Suprapubic skin (tissue), 4 donors: ENCODE measurements around the gene ATXN1. TPM values are rescaled to one million over a fixed set of nuclear protein-coding genes. Genes with fewer than 3 reads are reported as not detected.

ENCODE experiments used
- DNase-seq, 2 donors: peaks; one replicate each; pipeline ENCODE4 v3.0.0-alpha.2; 2019; ENCODE audit warnings: low spot score in 2 of 2
- H3K27ac ChIP-seq: fragments of 200-600 bp; sonication (generic); one replicate; pipeline ENCODE4 v1.5.1; 2019
- H3K27me3 ChIP-seq: fragments of 200-600 bp; sonication (generic); one replicate; pipeline ENCODE4 v1.5.1; 2019
- H3K36me3 ChIP-seq: fragments of 200-600 bp; sonication (generic); one replicate; pipeline ENCODE4 v1.5.1; 2019
- H3K4me1 ChIP-seq: fragments of 200-600 bp; sonication (generic); one replicate; pipeline ENCODE4 v1.5.1; 2019
- H3K4me3 ChIP-seq: fragments of 200-600 bp; sonication (generic); one replicate; pipeline ENCODE4 v1.5.1; 2019; ENCODE audit warnings: mild to moderate bottlenecking
- H3K9me3 ChIP-seq: fragments of 200-600 bp; sonication (generic); one replicate; pipeline ENCODE4 v1.5.1; 2019
- CTCF ChIP-seq, 2 donors: fragments of 200-600 bp in 1 of 2; fragments of 450-650 bp in 1 of 2; sonication (generic) in 1 of 2; IDR thresholded peaks; one replicate each; pipeline ENCODE4 v1.5.1; 2016 to 2019; ENCODE audit warnings: antibody characterized with exemption in 2 of 2, mild to moderate bottlenecking in 1 of 2, moderate library complexity in 1 of 2
- EP300 ChIP-seq: sonication (generic); formaldehyde crosslinking; IDR thresholded peaks from one replicate; pipeline ENCODE4 v1.6.1; 2017; ENCODE audit warnings: antibody characterized with exemption
- POLR2A ChIP-seq, 2 donors: fragments of 450-650 bp; IDR thresholded peaks; one replicate each; pipeline ENCODE4 v1.6.1; 2017; ENCODE audit warnings: antibody characterized with exemption in 2 of 2, mild to moderate bottlenecking in 2 of 2, moderate library complexity in 2 of 2
- POLR2AphosphoS5 ChIP-seq, 3 donors: sonication (generic); formaldehyde crosslinking; IDR thresholded peaks; one replicate each; pipeline ENCODE4 v1.6.1; 2017; ENCODE audit warnings: antibody characterized with exemption in 3 of 3
- WGBS: methylation state at CpG from one replicate; pipeline ENCODE4 v1.1.5; 2018; 5-methylcytosine and 5-hydroxymethylcytosine counted together
- total RNA-seq, 4 donors: library from RNA; depleted of rRNA; stranded (reverse); fragments of >200 nt; gene quantifications; one replicate each; pipeline ENCODE4 v1.1.0, GENCODE V29; 2016

The ATXN1 gene
- total RNA-seq, 4 donors from 2014 or later, result 32.8 to 95.4 (median 42.4) TPM

DNA sequence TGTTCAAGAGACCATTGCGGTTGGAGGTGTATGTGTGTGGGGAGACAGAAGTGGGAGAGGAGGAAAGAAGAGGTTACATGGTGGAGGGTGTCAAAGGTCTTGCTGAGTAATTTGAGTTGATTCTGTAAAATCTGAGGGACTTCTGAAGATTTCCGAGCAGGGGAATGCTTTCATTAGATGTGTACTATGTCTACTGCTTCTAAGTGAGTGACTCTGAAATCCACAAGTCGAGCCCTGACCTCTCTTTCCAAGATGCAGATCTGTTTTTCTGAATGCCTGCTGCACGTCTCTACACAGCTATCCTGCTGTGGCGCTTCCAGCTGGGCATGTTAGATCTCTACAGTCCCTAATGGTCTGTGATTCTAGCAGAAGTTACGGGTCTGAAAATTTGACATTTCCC is 209.8 kb downstream of the ATXN1 start:
- Histone ChIP-seq H3K4me1 (no peaks in the 10 kb centered on the region), H3K4me3 (no peak overlapping the region), H3K9me3 (no peaks in the 10 kb centered on the region), H3K27me3 (no peaks in the 10 kb centered on the region), H3K36me3 (no peaks in the 10 kb centered on the region), H3K27ac (no peak overlapping the region)
- TF ChIP-seq POLR2AphosphoS5 (IDR thresholded peaks at IDR 0.05) (no peak), EP300 (no peak), POLR2A (IDR thresholded peaks at IDR 0.05) (no peak), CTCF (IDR thresholded peaks at IDR 0.05) (no peak)
- DNase-seq, result no peak
- 86% methylated on average over 6 of the region's 6 CpGs for WGBS

DNA sequence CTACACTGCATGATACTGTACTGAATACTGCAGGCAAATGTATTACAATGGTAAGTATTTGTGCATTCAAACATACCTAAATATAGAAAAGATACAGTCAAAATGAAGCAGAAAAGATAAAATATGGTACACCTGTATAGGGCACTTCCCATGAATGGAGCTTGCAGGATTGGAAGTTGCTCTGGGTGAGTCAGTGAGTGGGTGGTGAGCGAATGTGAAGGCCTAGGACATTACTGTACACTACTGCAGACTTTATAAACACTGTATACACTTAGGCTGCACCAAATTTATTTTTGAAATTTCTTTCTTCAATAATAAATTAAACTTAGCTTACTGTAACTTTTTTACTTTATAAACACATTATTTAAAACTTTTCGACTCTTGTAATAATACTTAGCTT is 213.1 kb downstream of the ATXN1 start:
- H3K9me3 ChIP-seq, result no peaks in the 10 kb centered on the region
- TF ChIP-seq POLR2A (IDR thresholded peaks at IDR 0.05) (no peak), EP300 (no peak), POLR2AphosphoS5 (IDR thresholded peaks at IDR 0.05) (no peak), CTCF (IDR thresholded peaks at IDR 0.05) (no peak)
- no peaks in the 10 kb centered on the region for H3K4me1 ChIP-seq
- H3K27ac ChIP-seq, result no peak overlapping the region
- no peaks in the 10 kb centered on the region for H3K36me3 ChIP-seq
- DNase-seq, result no peak
- no peaks in the 10 kb centered on the region for H3K27me3 ChIP-seq
- WGBS, result 94% methylated on average over 2 of the region's 2 CpGs
- H3K4me3 ChIP-seq, result no peak overlapping the region

DNA sequence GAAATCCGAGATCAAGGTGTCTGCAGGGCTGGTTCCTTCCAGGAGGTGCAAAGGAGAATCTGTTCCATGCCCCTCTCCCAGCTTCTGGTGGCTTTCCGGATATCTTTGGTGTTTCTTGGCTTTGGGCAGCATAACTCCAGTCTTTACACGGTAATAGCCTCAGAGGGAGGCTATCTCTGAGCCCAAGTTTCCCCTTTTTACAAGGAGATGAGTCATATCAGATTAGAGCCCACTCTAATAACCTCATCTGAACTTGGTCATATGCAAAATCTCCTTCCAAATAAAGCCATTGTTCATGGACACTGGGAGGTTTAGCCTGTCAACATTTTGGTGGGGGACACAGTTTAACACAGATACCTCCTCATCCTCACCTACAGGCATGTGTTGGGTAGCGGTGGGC is 213.7 kb downstream of the ATXN1 start:
- 74% methylated on average over 4 of the region's 4 CpGs for WGBS
- Histone ChIP-seq H3K36me3 (no peaks in the 10 kb centered on the region), H3K27me3 (no peaks in the 10 kb centered on the region), H3K27ac (no peak overlapping the region), H3K9me3 (no peaks in the 10 kb centered on the region), H3K4me3 (no peak overlapping the region), H3K4me1 (no peaks in the 10 kb centered on the region)
- no peak for TF ChIP-seq EP300
- DNase-seq, result no peak

- Histone ChIP-seq H3K27me3 (no peaks in the 10 kb centered on the region), H3K4me1 (no peaks in the 10 kb centered on the region), H3K36me3 (no peaks in the 10 kb centered on the region), H3K27ac (no peak overlapping the region), H3K9me3 (no peaks in the 10 kb centered on the region), H3K4me3 (no peak overlapping the region)
- 56% methylated on average over 3 of the region's 3 CpGs for WGBS
- DNase-seq, result no peak
- TF ChIP-seq EP300 (no peak), POLR2AphosphoS5 (IDR thresholded peaks at IDR 0.05) (no peak), CTCF (IDR thresholded peaks at IDR 0.05) (no peak), POLR2A (IDR thresholded peaks at IDR 0.05) (no peak)
Measured at GRCh38 chr6:16546861-16547260, 214.4 kb downstream of the ATXN1 start.

DNA sequence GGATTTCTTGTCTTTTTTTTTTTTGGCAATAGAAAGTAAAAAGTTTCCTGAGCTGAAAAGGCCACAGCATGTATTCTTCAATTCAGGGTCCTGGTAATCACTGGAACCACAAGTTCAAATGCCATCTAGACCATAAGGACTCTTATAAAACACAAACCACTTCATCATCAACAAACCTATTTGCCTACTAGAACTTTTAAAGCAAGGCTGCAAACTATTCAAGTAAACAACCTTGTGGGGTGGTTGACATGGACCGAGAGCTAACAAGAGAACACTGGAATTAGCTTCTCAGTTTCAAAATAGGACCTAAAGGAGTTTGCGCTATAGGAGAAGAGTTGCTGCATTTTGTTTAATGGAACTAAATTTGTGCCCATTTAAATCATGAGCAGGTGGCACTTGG is 215.9 kb downstream of the ATXN1 start:
- no peak for DNase-seq
- no peak overlapping the region for H3K27ac ChIP-seq
- no peak overlapping the region for H3K4me3 ChIP-seq
- no peaks in the 10 kb centered on the region for H3K9me3 ChIP-seq
- no peaks in the 10 kb centered on the region for H3K4me1 ChIP-seq
- no peaks in the 10 kb centered on the region for H3K36me3 ChIP-seq
- TF ChIP-seq EP300 (no peak), POLR2A (IDR thresholded peaks at IDR 0.05) (no peak), POLR2AphosphoS5 (IDR thresholded peaks at IDR 0.05) (no peak), CTCF (IDR thresholded peaks at IDR 0.05) (no peak)
- H3K27me3 ChIP-seq, result no peaks in the 10 kb centered on the region
- WGBS, result 95% methylated on average over 2 of the region's 2 CpGs

DNA sequence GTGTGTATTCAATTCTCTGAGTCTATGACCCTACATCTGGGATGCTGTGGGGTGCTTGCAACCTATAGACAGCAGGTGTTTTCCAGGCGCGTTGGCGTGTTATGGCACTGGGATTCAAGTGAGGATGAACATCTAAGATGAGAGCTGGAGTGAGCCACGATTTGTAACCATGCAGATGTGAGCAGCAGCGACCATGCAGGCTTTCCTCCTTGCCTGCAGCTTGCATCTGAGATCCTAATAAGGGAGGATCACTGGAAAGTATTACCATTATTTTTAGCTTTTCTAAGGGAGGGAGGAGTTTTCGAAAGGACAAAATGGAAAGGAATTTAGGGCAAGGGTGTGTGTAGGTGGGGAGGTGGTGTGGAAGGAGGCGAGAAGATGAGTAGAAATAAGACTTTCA is 216.7 kb downstream of the ATXN1 start:
- H3K27me3 ChIP-seq, result no peaks in the 10 kb centered on the region
- WGBS, result 86% methylated on average over 7 of the region's 7 CpGs

More for the DNA sequence above, 216.7 kb downstream of the ATXN1 start:
- Histone ChIP-seq H3K27ac (peak overlapping the region; percentile 40), H3K4me3 (no peak overlapping the region), H3K36me3 (no peaks in the 10 kb centered on the region), H3K4me1 (no peaks in the 10 kb centered on the region), H3K9me3 (no peaks in the 10 kb centered on the region)
- TF ChIP-seq EP300 (no peak), CTCF (IDR thresholded peaks at IDR 0.05) (no peak), POLR2AphosphoS5 (IDR thresholded peaks at IDR 0.05) (no peak), POLR2A (IDR thresholded peaks at IDR 0.05) (no peak)
- no peak for DNase-seq
